HG03469 (cell line): ENCODE measurements around the gene UMPS.
"Not testable (repeated sequence)": the region's sequence is repeated elsewhere in the genome, so short reads cannot be mapped to it uniquely, and the experiment has no call there.

Experiments used
- ATAC-seq: cut with Tn5 transposase; IDR thresholded peaks from one replicate; pipeline ENCODE4 v1.9.1; 2021; ENCODE audit warnings: mild to moderate bottlenecking, moderate library complexity, moderate number of reproducible peaks; ENCODE audit not compliant: unreplicated experiment

Gene UMPS

GRCh38 chr3:124705552-124705951, 24.7 kb upstream of the UMPS start:
- no peak for ATAC-seq

- not testable (repeated sequence) for ATAC-seq
Measured at GRCh38 chr3:124707223-124707622, 23.0 kb upstream of the UMPS start.

- ATAC-seq = no peak
Measured at GRCh38 chr3:124707656-124708062, 22.6 kb upstream of the UMPS start.

GRCh38 chr3:124714223-124714853, 15.9 kb upstream of the UMPS start:
- ATAC-seq = no peak

- no peak for ATAC-seq
Measured at GRCh38 chr3:124722589-124722988, 7.7 kb upstream of the UMPS start.

- ATAC-seq = no peak
Measured at GRCh38 chr3:124730941-124731297, 667 bp downstream of the UMPS start.

- ATAC-seq = no peak
Measured at GRCh38 chr3:124731760-124732159, 1.5 kb downstream of the UMPS start.

GRCh38 chr3:124741027-124741426, 10.8 kb downstream of the UMPS start:
- ATAC-seq = no peak

- no peak for ATAC-seq
Measured at GRCh38 chr3:124745756-124746155, 15.5 kb downstream of the UMPS start.

GRCh38 chr3:124747111-124747981, 17.1 kb downstream of the UMPS start:
- no peak for ATAC-seq

GRCh38 chr3:124748560-124749198, 18.4 kb downstream of the UMPS start:
- no peak for ATAC-seq

GRCh38 chr3:124749877-124750276, 19.6 kb downstream of the UMPS start:
- not testable (repeated sequence) for ATAC-seq

- no peak for ATAC-seq
Measured at GRCh38 chr3:124751501-124751900, 21.2 kb downstream of the UMPS start.

- no peak for ATAC-seq
Measured at GRCh38 chr3:124752051-124752450, 21.8 kb downstream of the UMPS start.

- ATAC-seq = not testable (repeated sequence)
Measured at GRCh38 chr3:124757926-124758325, 27.7 kb downstream of the UMPS start.

- ATAC-seq = no peak
Measured at GRCh38 chr3:124758851-124759635, 28.8 kb downstream of the UMPS start.

GRCh38 chr3:124759666-124760401, 29.6 kb downstream of the UMPS start:
- ATAC-seq = no peak

GRCh38 chr3:124760601-124761000, 30.3 kb downstream of the UMPS start:
- no peak for ATAC-seq

GRCh38 chr3:124761250-124761796, 31.1 kb downstream of the UMPS start:
- no peak for ATAC-seq
